H9 (cell line): ENCODE data around the gene ASB7. TPM values are rescaled to one million over a fixed set of nuclear protein-coding genes. Genes with fewer than 3 reads are reported as not detected.

Experiments used
- DNase-seq: peaks from one replicate; pipeline ENCODE4 v3.0.0-alpha.2; 2017
- H2AFZ ChIP-seq: one replicate; pipeline ENCODE4 v1.6.1; 2013; ENCODE audit warnings: mild to moderate bottlenecking, low read length, control low read depth, moderate library complexity
- H2AK5ac ChIP-seq: 2 replicates; pipeline ENCODE4 v1.6.1; 2013; ENCODE audit warnings: low read length, control low read depth, mixed read lengths; ENCODE audit not compliant: insufficient read length
- H2BK120ac ChIP-seq: one replicate; pipeline ENCODE4 v1.6.1; 2013; ENCODE audit warnings: low read depth, mild to moderate bottlenecking, low read length, control low read depth, inconsistent platforms; ENCODE audit not compliant: poor library complexity, severe bottlenecking
- H2BK12ac ChIP-seq: 2 replicates; pipeline ENCODE4 v1.6.1; 2013; ENCODE audit warnings: low read length, control low read depth, mixed read lengths, low read depth; ENCODE audit not compliant: insufficient read length
- H2BK15ac ChIP-seq: 2 replicates; pipeline ENCODE4 v1.6.1; 2013; ENCODE audit warnings: low read depth, low read length, control low read depth
- H2BK20ac ChIP-seq: one replicate; pipeline ENCODE4 v1.6.1; 2013; ENCODE audit warnings: low read depth, mild to moderate bottlenecking, low read length, control low read depth, inconsistent platforms; ENCODE audit not compliant: poor library complexity, severe bottlenecking
- H2BK5ac ChIP-seq: 2 replicates; pipeline ENCODE4 v1.6.1; 2013; ENCODE audit warnings: low read length, control low read depth, mixed read lengths; ENCODE audit not compliant: insufficient read length
- H3K14ac ChIP-seq: 2 replicates; pipeline ENCODE4 v1.6.1; 2013; ENCODE audit warnings: low read length, control low read depth; ENCODE audit not compliant: insufficient read depth
- H3K18ac ChIP-seq: 2 replicates; pipeline ENCODE4 v1.6.1; 2013; ENCODE audit warnings: low read depth, mild to moderate bottlenecking, mixed read lengths, low read length, control low read depth; ENCODE audit not compliant: insufficient read length
- H3K23ac ChIP-seq: 2 replicates; pipeline ENCODE4 v1.6.1; 2013; ENCODE audit warnings: low read length, control low read depth, mixed read lengths, low read depth; ENCODE audit not compliant: insufficient read length
- H3K23me2 ChIP-seq: 2 replicates; pipeline ENCODE4 v1.6.1; 2013; ENCODE audit warnings: low read depth, mild to moderate bottlenecking, mixed read lengths, low read length, control low read depth; ENCODE audit not compliant: insufficient read length, poor library complexity, severe bottlenecking
- H3K27ac ChIP-seq: 2 replicates; pipeline ENCODE4 v1.5.1; 2013; ENCODE audit warnings: low read length, control low read depth, mixed read lengths, low read depth; ENCODE audit not compliant: insufficient read length
- H3K27me3 ChIP-seq: 2 replicates; pipeline ENCODE4 v1.6.1; 2013; ENCODE audit warnings: low read length, control low read depth, inconsistent platforms; ENCODE audit not compliant: insufficient read depth
- H3K4ac ChIP-seq: 2 replicates; pipeline ENCODE4 v1.6.1; 2013; ENCODE audit warnings: low read depth, mild to moderate bottlenecking, control low read depth, inconsistent platforms, low read length, moderate library complexity
- H3K4me1 ChIP-seq: 2 replicates; pipeline ENCODE4 v1.6.1; 2013; ENCODE audit warnings: low read length, control low read depth, inconsistent platforms; ENCODE audit not compliant: insufficient read depth
- H3K4me2 ChIP-seq: 2 replicates; pipeline ENCODE4 v1.6.1; 2013; ENCODE audit warnings: low read length, control low read depth, mixed read lengths; ENCODE audit not compliant: insufficient read length, insufficient read depth
- H3K56ac ChIP-seq: 2 replicates; pipeline ENCODE4 v1.6.1; 2013; ENCODE audit warnings: low read depth, mild to moderate bottlenecking, mixed read lengths, low read length, control low read depth; ENCODE audit not compliant: insufficient read length
- H3K79me1 ChIP-seq: 2 replicates; pipeline ENCODE4 v1.6.1; 2013; ENCODE audit warnings: low read depth, mild to moderate bottlenecking, moderate library complexity, low read length, control low read depth, inconsistent platforms; ENCODE audit not compliant: insufficient read depth, poor library complexity, severe bottlenecking
- H3K79me2 ChIP-seq: 2 replicates; pipeline ENCODE4 v1.6.1; 2013; ENCODE audit warnings: low read length, control low read depth, inconsistent platforms; ENCODE audit not compliant: insufficient read depth
- H3K9ac ChIP-seq: 2 replicates; pipeline ENCODE4 v1.6.1; 2013; ENCODE audit warnings: low read length, control low read depth, mixed read lengths; ENCODE audit not compliant: insufficient read length; ENCODE audit errors: extremely low read depth
- H3K9me3 ChIP-seq: one replicate; pipeline ENCODE4 v1.6.1; 2013; ENCODE audit warnings: low read depth, low read length, inconsistent platforms; ENCODE audit not compliant: control insufficient read depth
- H3T11ph ChIP-seq: one replicate; pipeline ENCODE4 v1.6.1; 2013; ENCODE audit warnings: mild to moderate bottlenecking, low read length, control low read depth, inconsistent platforms
- H4K20me1 ChIP-seq: one replicate; pipeline ENCODE4 v1.6.1; 2013; ENCODE audit not compliant: control insufficient read depth, insufficient read length, insufficient read depth
- H4K5ac ChIP-seq: 2 replicates; pipeline ENCODE4 v1.6.1; 2013; ENCODE audit warnings: low read depth, mild to moderate bottlenecking, mixed read lengths, low read length, control low read depth; ENCODE audit not compliant: insufficient read length
- H4K8ac ChIP-seq: replicated peaks from 2 replicates; pipeline ENCODE4 v1.6.1; 2013; ENCODE audit warnings: low read length, control low read depth, mixed read lengths, low read depth; ENCODE audit not compliant: insufficient read length
- H4K91ac ChIP-seq: 2 replicates; pipeline ENCODE4 v1.6.1; 2013; ENCODE audit warnings: low read depth, mild to moderate bottlenecking, moderate library complexity, mixed read lengths, low read length, control low read depth; ENCODE audit not compliant: insufficient read length
- H3K27ac Mint-ChIP-seq, 3 experiments: 2 replicates in 2 of 3; 3 replicates in 1 of 3; pipeline ENCODE4 v1.8.0; 2020 to 2021; ENCODE audit warnings: mixed read lengths in 3 of 3, mild to moderate bottlenecking in 1 of 3, moderate library complexity in 1 of 3
- H3K27me3 Mint-ChIP-seq: 2 replicates; pipeline ENCODE4 v1.8.0; 2021; ENCODE audit warnings: low read depth, mild to moderate bottlenecking, moderate library complexity, mixed read lengths
- H3K36me3 Mint-ChIP-seq, 3 experiments: 2 replicates in 2 of 3; 3 replicates in 1 of 3; pipeline ENCODE4 v1.8.0; 2020 to 2021; ENCODE audit warnings: low read depth in 3 of 3, mixed read lengths in 3 of 3; ENCODE audit not compliant: insufficient read depth in 1 of 3
- H3K4me1 Mint-ChIP-seq, 2 experiments: 2 replicates each; pipeline ENCODE4 v1.8.0; 2020; ENCODE audit warnings: mixed read lengths in 2 of 2
- H3K4me3 Mint-ChIP-seq, 2 experiments: 2 replicates in 1 of 2; 3 replicates in 1 of 2; pipeline ENCODE4 v1.8.0; 2020 to 2021; ENCODE audit warnings: mild to moderate bottlenecking in 2 of 2, mixed read lengths in 2 of 2, moderate library complexity in 1 of 2
- H3K9me3 Mint-ChIP-seq, 2 experiments: 2 replicates in 1 of 2; 3 replicates in 1 of 2; pipeline ENCODE4 v1.8.0; 2020; ENCODE audit warnings: mild to moderate bottlenecking in 2 of 2, mixed read lengths in 2 of 2, moderate library complexity in 1 of 2
- WGBS: extraction: QIAGEN DNeasy Blood & Tissue Kit; methylation state at CpG from one replicate; pipeline ENCODE4 v1.1.7; 2013; ENCODE audit warnings: missing lambda C conversion rate, low lambda C conversion rate, mixed read lengths; ENCODE audit not compliant: insufficient read length; ENCODE audit errors: extremely low coverage; 5-methylcytosine and 5-hydroxymethylcytosine counted together
- total RNA-seq: library from RNA; stranded (reverse); gene quantifications from 2 replicates; pipeline ENCODE4 v1.2.1, GENCODE V29; 2021
- TF ChIP-seq, protein P1 (sequence below): fragments of 200-600 bp; sonication (generic); conservative IDR thresholded peaks from 3 replicates; pipeline ENCODE4 v1.8.0; 2021; ENCODE audit warnings: antibody characterized with exemption, mild to moderate bottlenecking

ASB7 gene
- total RNA-seq, 1 experiment from 2014 or later: 12.8 TPM

GRCh38 chr15:100566850-100567628 lies 35.4 kb upstream of the ASB7 start:
- Histone ChIP-seq H2BK15ac (no peak overlapping the region), H3K27ac (no peak overlapping the region), H4K5ac (no peak overlapping the region), H3K4me1 (no peaks in the 10 kb centered on the region), H3K23ac (no peak overlapping the region), H2AK5ac (no peak overlapping the region), H2AFZ (no peak overlapping the region), H3K4ac (no peak overlapping the region), H3K18ac (no peak overlapping the region), H4K20me1 (no peaks in the 10 kb centered on the region), H3K56ac (no peak overlapping the region), H3K9me3 (no peaks in the 10 kb centered on the region), H2BK20ac (no peak overlapping the region), H3K27me3 (no peaks in the 10 kb centered on the region), H3K23me2 (no peaks in the 10 kb centered on the region), H3K14ac (no peak overlapping the region), H3K4me2 (no peak overlapping the region), H2BK120ac (no peak overlapping the region), H4K91ac (no peak overlapping the region), H3K79me1 (no peaks in the 10 kb centered on the region), H3T11ph (no peak overlapping the region), H2BK5ac (no peak overlapping the region), H3K9ac (no peak overlapping the region), H4K8ac (no peak overlapping the region), H3K79me2 (no peaks in the 10 kb centered on the region), H2BK12ac (no peak overlapping the region)
- Mint-ChIP-seq H3K9me3 (no peaks in the 10 kb centered on the region), H3K4me3 (no peak overlapping the region), H3K27me3 (no peaks in the 10 kb centered on the region), H3K36me3 (peaks cover 2 to 11% (median 4%) of the 10 kb centered on the region in 3 experiments; a peak in 3 of 7 replicates), H3K27ac (no peak overlapping the region), H3K4me1 (no peaks in the 10 kb centered on the region)
- TF ChIP-seq, protein P1, sequence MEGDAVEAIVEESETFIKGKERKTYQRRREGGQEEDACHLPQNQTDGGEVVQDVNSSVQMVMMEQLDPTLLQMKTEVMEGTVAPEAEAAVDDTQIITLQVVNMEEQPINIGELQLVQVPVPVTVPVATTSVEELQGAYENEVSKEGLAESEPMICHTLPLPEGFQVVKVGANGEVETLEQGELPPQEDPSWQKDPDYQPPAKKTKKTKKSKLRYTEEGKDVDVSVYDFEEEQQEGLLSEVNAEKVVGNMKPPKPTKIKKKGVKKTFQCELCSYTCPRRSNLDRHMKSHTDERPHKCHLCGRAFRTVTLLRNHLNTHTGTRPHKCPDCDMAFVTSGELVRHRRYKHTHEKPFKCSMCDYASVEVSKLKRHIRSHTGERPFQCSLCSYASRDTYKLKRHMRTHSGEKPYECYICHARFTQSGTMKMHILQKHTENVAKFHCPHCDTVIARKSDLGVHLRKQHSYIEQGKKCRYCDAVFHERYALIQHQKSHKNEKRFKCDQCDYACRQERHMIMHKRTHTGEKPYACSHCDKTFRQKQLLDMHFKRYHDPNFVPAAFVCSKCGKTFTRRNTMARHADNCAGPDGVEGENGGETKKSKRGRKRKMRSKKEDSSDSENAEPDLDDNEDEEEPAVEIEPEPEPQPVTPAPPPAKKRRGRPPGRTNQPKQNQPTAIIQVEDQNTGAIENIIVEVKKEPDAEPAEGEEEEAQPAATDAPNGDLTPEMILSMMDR: no peak
- no CpG with 5 or more reads among the region's 6 CpGs for WGBS
- DNase-seq: no peak
